Renal cortex interstitium (tissue), 11 donors: Measurements from ENCODE around the gene CAPN11. TPM values are rescaled to one million over a fixed set of nuclear protein-coding genes. Genes with fewer than 3 reads are reported as not detected.

Source experiments
- DNase-seq, 11 donors: peaks; one replicate each; pipeline ENCODE4 v3.0.0-alpha.2; 2013; ENCODE audit warnings: low read depth in 9 of 11, low spot score in 4 of 11; ENCODE audit errors: extremely low read depth in 1 of 11
- polyA plus RNA-seq, 3 donors: library from polyadenylated mRNA; unstranded; fragments of 120-200 nt; gene quantifications; one replicate each; pipeline ENCODE4 v1.2.1, GENCODE V29; 2013; ENCODE audit not compliant: insufficient read length in 3 of 3

The CAPN11 gene
- polyA plus RNA-seq, 3 donors, result 0.14 to 0.20 TPM; not detected in 1

GRCh38 chr6:44232676-44233566 lies 74.3 kb downstream of the CAPN11 start:
- no peak for DNase-seq

GRCh38 chr6:44233567-44234100 lies 75.0 kb downstream of the CAPN11 start:
- no peak for DNase-seq

Other genes with a start within 250 kb of the CAPN11 start
- 10 to 100 TPM; 40.6 to 54.9 (median 44.4) TPM for gene MRPL14, start 31.4 kb upstream of the CAPN11 start, polyA plus RNA-seq
- 10 to 100 TPM; 30.2 to 39.3 (median 34.7) TPM for gene TMEM63B, start 31.3 kb upstream of the CAPN11 start, polyA plus RNA-seq
- gene MYMX, start 58.1 kb downstream of the CAPN11 start, polyA plus RNA-seq, result under 1 TPM; 0.23 to 0.59 (median 0.24) TPM
- 10 to 100 TPM; 29.5 to 36.6 (median 34.3) TPM for gene SLC29A1, start 64.8 kb downstream of the CAPN11 start, polyA plus RNA-seq
- gene HSP90AB1, start 88.3 kb downstream of the CAPN11 start, polyA plus RNA-seq, result 1,000 to 10,000 TPM; 1,185 to 1,258 (median 1,228) TPM
- 10 to 100 TPM; 46.7 to 56.2 (median 48.8) TPM for gene SLC35B2, start 98.7 kb downstream of the CAPN11 start, polyA plus RNA-seq
- gene NFKBIE, start 106.7 kb downstream of the CAPN11 start, polyA plus RNA-seq, result 10 to 100 TPM; 10.3 to 13.4 (median 13.4) TPM
- 1 to 10 TPM in 1 of 3 donors, under 1 TPM in 2; 0.59 to 1.0 (median 0.98) TPM for gene TMEM151B, start 111.6 kb downstream of the CAPN11 start, polyA plus RNA-seq
- gene AARS2, start 154.5 kb downstream of the CAPN11 start, polyA plus RNA-seq, result 10 to 100 TPM; 13.1 to 19.7 (median 19.2) TPM
- gene SPATS1, start 183.8 kb downstream of the CAPN11 start, polyA plus RNA-seq, result not detected
- 10 to 100 TPM; 35.3 to 47.1 (median 39.3) TPM for gene CDC5L, start 228.9 kb downstream of the CAPN11 start, polyA plus RNA-seq